IPS DF 6.9 (cell line): ENCODE results near the gene C19orf81.

Experiments
- DNase-seq: peaks from one replicate; pipeline ENCODE4 v3.0.0-alpha.2; 2013; ENCODE audit warnings: low read depth, low spot score
- H3K27ac ChIP-seq: one replicate; pipeline ENCODE4 v1.5.1; 2013; ENCODE audit warnings: low read length, control low read depth
- H3K27me3 ChIP-seq: 2 replicates; pipeline ENCODE4 v1.6.1; 2013; ENCODE audit warnings: mild to moderate bottlenecking, low read length; ENCODE audit not compliant: control insufficient read depth, insufficient read depth
- H3K36me3 ChIP-seq: 2 replicates; pipeline ENCODE4 v1.6.1; 2013; ENCODE audit warnings: low read length; ENCODE audit not compliant: control insufficient read depth, insufficient read depth
- H3K4me1 ChIP-seq: 2 replicates; pipeline ENCODE4 v1.6.1; 2013; ENCODE audit warnings: low read length; ENCODE audit not compliant: control insufficient read depth, insufficient read depth
- H3K4me3 ChIP-seq: 2 replicates; pipeline ENCODE4 v1.5.1; 2013; ENCODE audit warnings: mild to moderate bottlenecking, low read length
- H3K9me3 ChIP-seq: 2 replicates; pipeline ENCODE4 v1.6.1; 2013; ENCODE audit warnings: low read length, inconsistent platforms; ENCODE audit not compliant: control insufficient read depth, insufficient read depth
- WGBS: extraction: QIAGEN DNeasy Blood & Tissue Kit; methylation state at CpG from one replicate; pipeline ENCODE4 v1.1.7; 2013; ENCODE audit warnings: mixed read lengths, missing lambda C conversion rate; ENCODE audit not compliant: insufficient read length, insufficient coverage; 5-methylcytosine and 5-hydroxymethylcytosine counted together

The C19orf81 gene

GRCh38 chr19:50667759-50668231, 18.6 kb downstream of the C19orf81 start:
- Histone ChIP-seq H3K36me3 (peaks cover 2% of the 10 kb centered on the region; the same call in 1 of the 2 replicates), H3K4me1 (no peaks in the 10 kb centered on the region), H3K4me3 (no peak overlapping the region), H3K9me3 (peaks cover 13% of the 10 kb centered on the region), H3K27me3 (no peaks in the 10 kb centered on the region), H3K27ac (no peak overlapping the region)
- WGBS, result no CpG with 5 or more reads among the region's 58 CpGs
- DNase-seq, result no peak

GRCh38 chr19:50668416-50668815, 19.2 kb downstream of the C19orf81 start:
- DNase-seq, result no peak
- H3K27ac ChIP-seq, result no peak overlapping the region
- no peaks in the 10 kb centered on the region for H3K4me1 ChIP-seq
- no peak overlapping the region for H3K4me3 ChIP-seq
- H3K9me3 ChIP-seq, result peaks cover 13% of the 10 kb centered on the region
- no peaks in the 10 kb centered on the region for H3K27me3 ChIP-seq
- peaks cover 2% of the 10 kb centered on the region; the same call in 1 of the 2 replicates for H3K36me3 ChIP-seq
- WGBS, result no CpG with 5 or more reads among the region's 49 CpGs

GRCh38 chr19:50668879-50669278, 19.6 kb downstream of the C19orf81 start:
- no peaks in the 10 kb centered on the region for H3K4me1 ChIP-seq
- H3K36me3 ChIP-seq, result peaks cover 2% of the 10 kb centered on the region; the same call in 1 of the 2 replicates
- WGBS, result no CpG with 5 or more reads among the region's 20 CpGs
- H3K27me3 ChIP-seq, result no peaks in the 10 kb centered on the region
- no peak overlapping the region for H3K27ac ChIP-seq
- DNase-seq, result no peak
- no peak overlapping the region for H3K4me3 ChIP-seq
- peaks cover 13% of the 10 kb centered on the region for H3K9me3 ChIP-seq

- DNase-seq, result no peak
- WGBS, result no CpG with 5 or more reads among the region's 23 CpGs
- H3K27ac ChIP-seq, result no peak overlapping the region
- H3K4me1 ChIP-seq, result no peaks in the 10 kb centered on the region
- H3K27me3 ChIP-seq, result no peaks in the 10 kb centered on the region
- H3K9me3 ChIP-seq, result peaks cover 13% of the 10 kb centered on the region
- peaks cover 2% of the 10 kb centered on the region; the same call in 1 of the 2 replicates for H3K36me3 ChIP-seq
- H3K4me3 ChIP-seq, result no peak overlapping the region
Observed at GRCh38 chr19:50669302-50670101, 20.3 kb downstream of the C19orf81 start.

- H3K4me3 ChIP-seq, result no peak overlapping the region
- no peaks in the 10 kb centered on the region for H3K27me3 ChIP-seq
- no CpG with 5 or more reads among the region's 5 CpGs for WGBS
- peaks cover 13% of the 10 kb centered on the region for H3K9me3 ChIP-seq
- peaks cover 2% of the 10 kb centered on the region; the same call in 1 of the 2 replicates for H3K36me3 ChIP-seq
- DNase-seq, result no peak
- no peak overlapping the region for H3K27ac ChIP-seq
- H3K4me1 ChIP-seq, result no peaks in the 10 kb centered on the region
Observed at GRCh38 chr19:50670102-50670380, 20.8 kb downstream of the C19orf81 start.

- H3K9me3 ChIP-seq, result peaks cover 18% of the 10 kb centered on the region
- DNase-seq, result no peak
- no peak overlapping the region for H3K4me3 ChIP-seq
- no CpG with 5 or more reads among the region's 15 CpGs for WGBS
- no peak overlapping the region for H3K27ac ChIP-seq
- no peaks in the 10 kb centered on the region; the same call in 1 of the 2 replicates for H3K36me3 ChIP-seq
- no peaks in the 10 kb centered on the region for H3K27me3 ChIP-seq
- H3K4me1 ChIP-seq, result no peaks in the 10 kb centered on the region
Observed at GRCh38 chr19:50673118-50673517, 23.9 kb downstream of the C19orf81 start.

GRCh38 chr19:50676625-50677197, 27.5 kb downstream of the C19orf81 start:
- H3K27ac ChIP-seq, result no peak overlapping the region
- DNase-seq, result no peak
- H3K9me3 ChIP-seq, result peaks cover 19% of the 10 kb centered on the region
- no peaks in the 10 kb centered on the region for H3K36me3 ChIP-seq
- no peak overlapping the region for H3K4me3 ChIP-seq
- WGBS, result no CpG with 5 or more reads among the region's 1 CpG
- H3K27me3 ChIP-seq, result no peaks in the 10 kb centered on the region
- H3K4me1 ChIP-seq, result no peaks in the 10 kb centered on the region

- no CpG with 5 or more reads among the region's 5 CpGs for WGBS
- no peaks in the 10 kb centered on the region for H3K27me3 ChIP-seq
- H3K9me3 ChIP-seq, result peaks cover 18% of the 10 kb centered on the region
- no peak overlapping the region for H3K27ac ChIP-seq
- no peak overlapping the region for H3K4me3 ChIP-seq
- no peak for DNase-seq
- H3K36me3 ChIP-seq, result no peaks in the 10 kb centered on the region
- no peaks in the 10 kb centered on the region for H3K4me1 ChIP-seq
Observed at GRCh38 chr19:50677636-50678035, 28.4 kb downstream of the C19orf81 start.

GRCh38 chr19:50678323-50678722, 29.1 kb downstream of the C19orf81 start:
- WGBS, result no CpG with 5 or more reads among the region's 3 CpGs

GRCh38 chr19:50679177-50680125, 30.2 kb downstream of the C19orf81 start:
- DNase-seq, result no peak
- WGBS, result no CpG with 5 or more reads among the region's 23 CpGs
- H3K27ac ChIP-seq, result no peak overlapping the region
- H3K9me3 ChIP-seq, result peaks cover 18% of the 10 kb centered on the region
- no peaks in the 10 kb centered on the region for H3K4me1 ChIP-seq
- H3K4me3 ChIP-seq, result no peak overlapping the region
- no peaks in the 10 kb centered on the region for H3K36me3 ChIP-seq
- H3K27me3 ChIP-seq, result no peaks in the 10 kb centered on the region

More at GRCh38 chr19:50678323-50678722, 29.1 kb downstream of the C19orf81 start:
- Histone ChIP-seq H3K4me1 (no peaks in the 10 kb centered on the region), H3K27ac (no peak overlapping the region), H3K27me3 (no peaks in the 10 kb centered on the region), H3K4me3 (no peak overlapping the region), H3K9me3 (peaks cover 16% of the 10 kb centered on the region), H3K36me3 (no peaks in the 10 kb centered on the region)
- DNase-seq, result no peak
